CD4-positive, alpha-beta T cell (primary cell): ENCODE measurements around the gene PAPPA. TPM values are rescaled to one million over a fixed set of nuclear protein-coding genes. Genes with fewer than 3 reads are reported as not detected.

Experiments
- ATAC-seq: fragments of 200-7000 bp; cut with Tn5 transposase; one replicate; pipeline ENCODE4 v1.10.0; 2022; ENCODE audit warnings: mild to moderate bottlenecking; ENCODE audit not compliant: poor library complexity
- CTCF ChIA-PET: fragments of 350-600 bp; sonication (Branson Sonifier 250); formaldehyde crosslinking; loops from one replicate; lab custom pipeline; 2021; ENCODE audit warnings: antibody characterized with exemption, inconsistent platforms; lab: Charles Lee
- POLR2A ChIA-PET: fragments of 350-600 bp; sonication (Branson Sonifier 250); formaldehyde crosslinking; loops from one replicate; lab custom pipeline; 2021; ENCODE audit warnings: antibody characterized with exemption, inconsistent platforms; lab: Charles Lee
- DNase-seq, 14 experiments: peaks; one replicate each; pipeline ENCODE4 v3.0.0-alpha.2; 2013 to 2020; ENCODE audit warnings: mixed read lengths in 2 of 14
- H3K27ac ChIP-seq, 2 donors: one replicate each; pipeline versions ENCODE4 v1.5.1 to v1.7.0; 2013; ENCODE audit warnings: low read length in 2 of 2, low read depth in 1 of 2, mild to moderate bottlenecking in 1 of 2
- H3K27me3 ChIP-seq, 2 experiments: 1 replicate in 1 of 2; 2 replicates in 1 of 2; pipeline versions ENCODE4 v1.6.1 to v1.7.0; 2013; ENCODE audit warnings: low read length in 2 of 2, control low read depth in 1 of 2, mild to moderate bottlenecking in 1 of 2, moderate library complexity in 1 of 2; ENCODE audit not compliant: insufficient read depth in 2 of 2, control insufficient read depth in 1 of 2
- H3K36me3 ChIP-seq: one replicate; pipeline ENCODE4 v1.6.1; 2013; ENCODE audit warnings: low read length, control low read depth; ENCODE audit not compliant: insufficient read depth
- H3K4me1 ChIP-seq: one replicate; pipeline ENCODE4 v1.6.1; 2013; ENCODE audit warnings: low read length, control low read depth; ENCODE audit not compliant: insufficient read depth
- H3K4me3 ChIP-seq: one replicate; pipeline ENCODE4 v1.5.1; 2013; ENCODE audit warnings: mild to moderate bottlenecking, low read length, moderate library complexity
- H3K9me3 ChIP-seq, 2 experiments: 1 replicate in 1 of 2; 2 replicates in 1 of 2; pipeline versions ENCODE4 v1.6.1 to v1.7.0; 2013; ENCODE audit warnings: low read length in 2 of 2, mild to moderate bottlenecking in 2 of 2, control low read depth in 1 of 2, moderate library complexity in 1 of 2; ENCODE audit not compliant: control insufficient read depth in 1 of 2, insufficient read depth in 1 of 2
- H3K27ac Mint-ChIP-seq: one replicate; pipeline ENCODE4 v1.8.0; 2020; ENCODE audit warnings: mixed read lengths
- H3K27me3 Mint-ChIP-seq: one replicate; pipeline ENCODE4 v1.8.0; 2021; ENCODE audit warnings: mixed read lengths
- H3K36me3 Mint-ChIP-seq: one replicate; pipeline ENCODE4 v1.8.0; 2021; ENCODE audit warnings: low read depth, mixed read lengths
- H3K4me1 Mint-ChIP-seq: one replicate; pipeline ENCODE4 v1.8.0; 2021; ENCODE audit warnings: low read depth, mixed read lengths
- H3K4me3 Mint-ChIP-seq: one replicate; pipeline ENCODE4 v1.8.0; 2020; ENCODE audit warnings: mild to moderate bottlenecking, mixed read lengths
- H3K9me3 Mint-ChIP-seq: one replicate; pipeline ENCODE4 v1.8.0; 2020; ENCODE audit warnings: mixed read lengths
- CTCF ChIP-seq: fragments of 200-600 bp; IDR thresholded peaks from one replicate; pipeline ENCODE4 v1.8.0; 2022; ENCODE audit warnings: antibody characterized with exemption, mild to moderate bottlenecking
- intact Hi-C, 2 experiments: fragments of 100-400 bp; cut with DNase I in 1 of 2; cut with micrococcal nuclease in 1 of 2; formaldehyde crosslinking; loops; one replicate each; pipeline versions ENCODE4 v1.15.1 to v1.9.0; 2023 to 2025; cut with DNase I, micrococcal nuclease
- total RNA-seq, 174 experiments: library from RNA in 2 of 174; stranded (reverse) in 2 of 174; gene quantifications; one replicate each; pipeline ENCODE4 v1.2.3 and lab custom pipeline; 2021 to 2026

PAPPA gene
- total RNA-seq, 2 experiments from 2014 or later: 0.03 TPM; not detected in 1

- ATAC-seq (no peak), DNase-seq (no peak)
- peaks cover 0 to 3% of the 10 kb centered on the region in 2 experiments for H3K9me3 ChIP-seq
- intact Hi-C loops: no loop called here
- no peaks in the 10 kb centered on the region for H3K36me3 ChIP-seq
- H3K27ac ChIP-seq: no peak overlapping the region
- no peaks in the 10 kb centered on the region for H3K36me3 Mint-ChIP-seq
- TF ChIP-seq CTCF: no peak
- no peak overlapping the region for H3K4me3 ChIP-seq
- no peaks in the 10 kb centered on the region for H3K4me1 ChIP-seq
- H3K27me3 ChIP-seq: no peaks in the 10 kb centered on the region
- H3K27me3 Mint-ChIP-seq: peaks cover 3% of the 10 kb centered on the region
- peaks cover 2% of the 10 kb centered on the region for H3K9me3 Mint-ChIP-seq
- ChIA-PET CTCF (no interaction called here), POLR2A (no interaction called here)
- H3K27ac Mint-ChIP-seq: no peak overlapping the region
- H3K4me1 Mint-ChIP-seq: no peaks in the 10 kb centered on the region
- H3K4me3 Mint-ChIP-seq: no peak overlapping the region
These were observed 131.7 kb downstream of the PAPPA start for GRCh38 chr9:116285320-116285719.

- Mint-ChIP-seq H3K27me3 (peaks cover 3% of the 10 kb centered on the region), H3K4me3 (no peak overlapping the region), H3K4me1 (no peaks in the 10 kb centered on the region), H3K9me3 (no peaks in the 10 kb centered on the region), H3K36me3 (no peaks in the 10 kb centered on the region), H3K27ac (no peak overlapping the region)
- ATAC-seq (no peak), DNase-seq (no peak)
- Histone ChIP-seq H3K27ac (no peak overlapping the region), H3K27me3 (no peaks in the 10 kb centered on the region), H3K4me3 (no peak overlapping the region), H3K36me3 (no peaks in the 10 kb centered on the region), H3K9me3 (peaks cover 0 to 3% of the 10 kb centered on the region in 2 experiments), H3K4me1 (no peaks in the 10 kb centered on the region)
- TF ChIP-seq CTCF: no peak
- intact Hi-C loops: no loop called here
- CTCF ChIA-PET: no interaction called here
- POLR2A ChIA-PET: no interaction called here
These were observed 132.7 kb downstream of the PAPPA start for GRCh38 chr9:116286297-116286696.

- Mint-ChIP-seq H3K27me3 (peaks cover 3% of the 10 kb centered on the region), H3K36me3 (no peaks in the 10 kb centered on the region), H3K4me3 (no peak overlapping the region), H3K4me1 (no peaks in the 10 kb centered on the region), H3K9me3 (no peaks in the 10 kb centered on the region), H3K27ac (no peak overlapping the region)
- no peaks in the 10 kb centered on the region for H3K4me1 ChIP-seq
- TF ChIP-seq CTCF: no peak
- CTCF ChIA-PET: no interaction called here
- no peaks in the 10 kb centered on the region for H3K27me3 ChIP-seq
- no peaks in the 10 kb centered on the region for H3K36me3 ChIP-seq
- ATAC-seq: no peak
- DNase-seq: no peak
- no peak overlapping the region for H3K27ac ChIP-seq
- H3K4me3 ChIP-seq: no peak overlapping the region
- peaks cover 0 to 3% of the 10 kb centered on the region in 2 experiments for H3K9me3 ChIP-seq
- intact Hi-C loops: no loop called here
- POLR2A ChIA-PET: no interaction called here
These were observed 134.1 kb downstream of the PAPPA start for GRCh38 chr9:116287721-116288120.
